Bone marrow (tissue), 2 donors: ENCODE data around the gene CD80.
A peak's percentile ranks its signal among the peaks of the same experiment; 100 is the strongest.

ENCODE experiments used
- DNase-seq, 2 donors: peaks; one replicate each; lab custom pipeline; 2025; lab: John Stamatoyannopoulos, UW

The CD80 gene

DNA sequence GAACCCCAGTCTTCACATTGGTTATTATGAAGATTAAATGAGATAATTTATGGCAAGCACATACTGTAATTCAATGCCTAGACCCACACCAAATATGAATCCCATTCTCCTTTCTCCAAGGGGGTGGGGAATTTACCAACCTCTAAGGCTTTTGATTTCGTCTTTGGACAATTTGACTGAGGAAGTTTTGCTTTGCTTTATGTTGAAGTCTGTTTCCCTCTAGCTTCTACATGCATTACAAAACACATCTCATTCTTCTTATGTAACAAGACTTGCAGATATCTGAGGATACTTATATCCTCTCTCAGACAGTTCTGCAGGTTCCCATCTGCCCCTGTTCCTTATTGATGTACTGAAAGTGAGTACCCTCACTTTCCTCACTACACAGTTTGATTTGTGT lies 12.2 kb downstream of the CD80 start:
- DNase-seq: no peak

DNA sequence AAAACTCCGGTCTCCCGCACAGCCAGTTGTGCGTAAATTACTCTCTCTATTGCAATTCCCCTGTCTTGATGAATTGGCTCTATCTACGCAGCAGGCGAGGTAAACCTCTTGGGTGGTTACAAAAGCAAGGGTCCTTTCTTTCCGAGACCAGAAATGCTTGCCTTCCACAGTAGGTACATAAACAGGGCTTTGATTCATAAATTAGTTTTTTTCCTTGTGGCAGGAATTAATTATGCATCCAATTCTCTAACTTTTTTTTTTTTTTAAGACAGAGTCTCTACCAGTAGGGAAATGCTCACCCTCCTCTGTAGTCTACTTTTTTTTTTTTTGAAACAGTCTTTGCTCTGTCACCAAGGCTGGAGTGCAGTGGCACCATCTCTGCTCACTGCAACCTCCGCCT lies 16.3 kb downstream of the CD80 start:
- DNase-seq: no peak

DNA sequence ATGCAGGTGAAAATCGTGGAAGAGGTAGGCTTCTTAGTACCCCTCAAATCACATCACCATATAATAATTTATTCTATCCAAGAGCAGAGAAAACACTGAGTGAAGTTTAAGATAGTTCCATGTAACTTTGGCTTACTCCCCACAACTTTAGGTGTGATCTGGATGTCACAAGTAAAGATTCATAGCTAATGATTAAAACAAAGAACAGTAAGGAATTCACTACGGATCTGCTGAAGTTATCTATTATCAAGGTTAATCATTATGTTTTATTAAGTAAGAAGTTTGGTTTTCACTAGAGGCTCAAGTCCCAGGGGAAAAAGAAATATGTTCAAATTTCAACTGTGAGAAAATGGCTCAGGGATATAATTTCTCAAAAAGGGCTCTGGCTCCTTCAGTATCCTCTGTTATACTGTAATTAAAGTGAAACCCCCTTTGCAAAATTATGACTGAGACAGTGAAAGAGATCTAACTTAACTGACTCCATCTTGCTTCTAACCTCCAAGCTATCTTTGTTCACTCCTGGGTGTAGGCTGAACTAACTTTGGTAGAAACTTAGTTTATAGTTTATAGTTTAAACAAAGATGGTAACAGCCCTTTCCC lies 17.1 kb downstream of the CD80 start:
- no peak for DNase-seq

DNA sequence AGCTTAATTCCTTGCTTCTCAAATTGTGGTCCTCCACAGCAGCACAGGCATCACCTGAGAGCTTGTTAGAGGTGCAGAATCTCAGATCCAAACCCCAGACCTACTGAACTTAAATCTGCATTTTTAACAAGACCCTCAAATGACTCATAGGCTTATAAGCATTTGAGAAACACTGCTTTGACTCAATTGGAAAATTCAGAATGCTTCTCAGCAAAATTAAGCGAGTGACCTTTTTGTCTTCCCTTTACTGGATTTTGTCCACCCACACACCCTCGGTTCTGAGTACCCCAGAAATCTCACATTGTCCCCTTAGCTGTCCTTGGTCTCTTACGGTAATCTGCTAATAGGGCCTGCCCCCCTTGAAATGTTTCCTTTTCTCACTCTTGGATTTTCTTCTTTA lies 17.9 kb downstream of the CD80 start:
- no peak for DNase-seq

DNA sequence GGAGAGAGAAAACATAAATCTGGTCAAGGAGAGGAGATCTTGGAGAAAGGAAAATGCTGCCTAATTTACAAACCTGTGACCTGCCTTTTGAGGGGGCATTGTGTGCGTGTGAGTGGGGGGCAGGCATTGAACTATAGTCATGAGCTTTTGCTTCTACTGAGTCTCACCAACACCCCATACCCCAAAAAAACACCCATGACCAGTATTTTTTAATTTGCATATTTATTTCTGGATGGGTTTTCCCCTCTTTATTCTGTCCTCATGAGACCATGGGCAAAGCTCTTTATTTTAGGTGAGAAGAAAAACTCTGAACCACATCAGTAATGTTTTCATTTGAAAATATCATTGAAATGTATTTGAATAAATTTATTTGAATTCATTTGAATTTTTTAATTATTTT lies 20.6 kb downstream of the CD80 start:
- DNase-seq: no peak

DNA sequence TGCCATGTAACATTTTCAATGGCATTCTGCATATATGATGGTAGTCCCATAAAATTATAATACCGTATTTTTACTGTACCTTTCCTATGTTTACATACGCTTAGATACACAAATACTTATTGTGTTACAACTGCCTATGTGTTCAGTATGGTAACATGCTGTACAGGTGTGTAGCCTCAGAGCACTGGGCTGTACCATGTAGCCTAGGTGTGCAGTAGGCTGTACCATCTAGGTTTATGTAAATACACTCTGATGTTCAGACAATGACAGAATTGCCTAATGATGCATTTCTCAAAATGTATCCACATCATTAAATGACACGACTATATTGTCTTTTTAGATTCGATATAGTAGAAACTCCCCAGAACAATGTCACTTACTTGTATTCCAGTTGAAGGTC lies 22.7 kb downstream of the CD80 start:
- DNase-seq: no peak

DNA sequence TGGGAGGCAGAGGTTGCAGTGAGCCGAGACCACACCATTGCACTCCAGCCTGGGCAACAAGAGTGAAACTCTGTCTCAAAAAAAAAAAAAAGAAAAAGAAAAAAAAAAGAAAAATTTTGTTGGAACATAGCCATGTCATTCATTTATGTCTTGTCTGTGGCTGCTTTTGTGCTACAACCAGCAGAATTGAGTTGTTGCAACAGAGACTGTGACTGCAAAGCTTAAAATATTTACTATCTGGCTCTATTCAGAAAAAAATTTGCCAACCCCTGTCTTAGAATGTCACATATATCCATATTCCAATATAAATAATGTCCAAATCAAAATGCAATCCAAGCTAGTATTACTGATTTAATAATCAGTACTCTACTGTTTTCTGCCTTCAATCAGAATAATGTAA lies 25.1 kb downstream of the CD80 start:
- DNase-seq: no peak

DNA sequence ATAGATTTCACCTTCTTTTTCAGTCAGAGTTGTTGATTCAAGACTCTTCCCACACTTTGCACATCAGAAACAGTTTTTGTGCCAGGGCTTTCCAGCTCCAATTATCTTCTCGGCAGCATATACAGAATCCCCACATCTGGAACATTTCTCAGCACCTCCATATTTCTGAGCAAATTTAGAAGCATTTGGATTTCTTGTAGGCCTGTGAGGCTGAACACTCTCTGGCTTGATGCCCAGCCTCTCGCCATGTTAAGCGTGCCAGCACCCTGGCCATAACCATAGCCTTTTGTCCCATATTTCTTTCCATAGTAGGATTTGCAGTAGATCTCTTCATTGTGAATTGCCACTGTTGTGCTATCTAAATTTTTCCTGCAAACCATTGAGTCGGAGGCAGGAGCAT lies 28.3 kb downstream of the CD80 start:
- no peak for DNase-seq

DNA sequence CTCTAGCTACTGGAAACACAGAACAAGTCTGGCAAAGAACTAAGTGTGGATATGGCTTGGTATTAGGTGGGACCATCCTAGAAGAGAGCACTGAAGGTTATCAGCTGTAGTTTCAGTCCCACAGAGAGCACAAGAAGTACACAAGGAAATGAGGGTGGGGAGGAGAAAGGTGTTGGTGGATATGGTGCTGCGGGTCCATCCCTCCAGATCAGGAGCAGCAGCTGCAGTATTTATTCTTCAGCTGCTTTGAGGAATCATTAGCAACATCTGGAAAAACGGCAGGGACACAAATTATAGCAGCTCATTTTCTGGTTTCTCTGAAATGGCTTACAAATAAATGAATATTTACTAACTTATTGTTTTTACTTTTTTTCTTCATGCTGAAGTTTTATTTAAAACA lies 29.0 kb downstream of the CD80 start:
- DNase-seq: no peak

DNA sequence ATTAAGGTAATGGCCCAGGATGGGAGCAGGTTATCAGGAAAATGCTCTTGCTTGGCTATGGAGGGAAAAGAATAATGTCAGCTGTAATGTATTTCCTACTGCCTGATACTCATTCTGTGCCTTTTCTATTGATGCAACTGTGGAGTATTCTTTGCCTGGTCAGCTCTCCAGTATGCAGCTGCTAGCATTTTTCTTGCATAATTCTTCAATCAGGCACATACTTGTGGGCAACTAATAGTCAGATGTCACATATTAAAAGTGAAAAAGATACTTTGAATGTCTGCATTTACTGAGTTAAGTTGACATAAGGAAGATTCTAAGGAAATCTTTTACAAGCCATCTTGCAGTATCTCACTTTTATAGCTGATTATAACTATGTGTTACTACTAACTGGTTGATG lies 29.5 kb downstream of the CD80 start:
- no peak for DNase-seq

DNA sequence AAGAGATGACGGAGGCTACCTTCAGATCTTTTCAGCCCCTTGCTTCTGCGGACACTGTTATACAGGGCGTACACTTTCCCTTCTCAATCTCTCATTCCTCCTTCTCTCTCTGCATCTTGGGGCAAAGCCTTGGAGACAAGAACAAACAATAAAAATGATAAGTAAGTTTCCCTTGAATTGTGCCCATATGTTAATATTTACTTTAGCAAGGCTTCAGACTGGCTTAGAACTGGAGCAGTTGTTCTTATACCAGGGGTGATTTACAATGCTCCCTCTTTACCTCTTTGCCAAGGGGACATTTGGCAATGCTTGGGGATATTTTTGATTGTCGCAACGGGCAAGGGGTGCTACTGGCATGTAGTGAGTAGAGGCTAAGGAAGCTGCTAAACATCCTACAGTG lies 31.7 kb downstream of the CD80 start:
- DNase-seq: no peak

DNA sequence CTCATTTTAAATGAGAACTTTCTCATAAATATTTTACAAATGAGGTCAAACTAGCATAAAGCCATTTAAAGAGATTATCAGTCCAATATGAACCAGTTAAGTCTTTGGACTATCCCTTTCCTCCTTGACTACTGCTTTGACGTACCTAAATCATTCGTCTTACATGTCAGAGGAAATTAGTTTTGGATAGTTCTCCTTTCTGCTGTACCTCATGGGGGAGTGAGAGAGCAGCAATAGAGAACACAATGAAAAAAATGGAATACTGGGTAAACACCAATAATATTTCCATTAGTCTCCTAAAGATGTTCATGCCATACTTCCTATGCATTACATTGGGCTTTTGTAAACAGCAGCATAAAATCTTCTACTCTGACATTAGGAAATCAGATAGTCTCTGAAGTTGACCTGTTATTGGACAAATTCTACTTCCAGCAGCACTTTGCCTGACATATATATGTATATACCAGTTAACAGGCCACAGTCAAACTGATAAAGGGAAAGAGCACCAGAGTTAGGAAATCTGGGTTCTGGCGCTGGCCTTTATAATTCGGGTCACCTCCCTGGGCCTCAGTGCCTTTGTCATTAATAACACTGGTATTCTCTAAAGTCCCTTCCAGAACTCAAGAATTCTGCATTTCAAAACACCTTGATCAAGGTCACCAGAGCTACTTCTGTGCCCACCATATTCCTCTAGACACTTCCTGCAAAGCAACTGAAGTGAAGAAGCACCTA lies 34.3 kb downstream of the CD80 start:
- no peak for DNase-seq

DNA sequence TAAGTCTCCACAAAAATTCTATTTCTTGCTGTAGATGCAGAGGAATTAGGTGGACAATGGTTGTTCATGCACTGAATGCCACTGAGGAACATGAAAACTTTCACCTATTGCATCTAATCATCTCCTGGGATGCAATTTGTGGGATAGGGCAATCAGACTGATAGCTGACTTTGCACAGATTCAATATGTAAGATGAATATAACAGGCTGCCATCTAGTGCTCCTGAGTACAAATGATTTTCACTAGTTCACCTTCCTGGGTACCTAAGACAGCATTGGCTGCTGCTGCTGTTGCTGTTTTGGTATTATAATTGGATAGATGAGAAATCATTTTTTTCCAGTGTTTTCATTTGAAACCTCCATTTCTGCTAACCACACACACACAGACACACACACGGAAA lies 41.4 kb downstream of the CD80 start:
- no peak for DNase-seq

DNA sequence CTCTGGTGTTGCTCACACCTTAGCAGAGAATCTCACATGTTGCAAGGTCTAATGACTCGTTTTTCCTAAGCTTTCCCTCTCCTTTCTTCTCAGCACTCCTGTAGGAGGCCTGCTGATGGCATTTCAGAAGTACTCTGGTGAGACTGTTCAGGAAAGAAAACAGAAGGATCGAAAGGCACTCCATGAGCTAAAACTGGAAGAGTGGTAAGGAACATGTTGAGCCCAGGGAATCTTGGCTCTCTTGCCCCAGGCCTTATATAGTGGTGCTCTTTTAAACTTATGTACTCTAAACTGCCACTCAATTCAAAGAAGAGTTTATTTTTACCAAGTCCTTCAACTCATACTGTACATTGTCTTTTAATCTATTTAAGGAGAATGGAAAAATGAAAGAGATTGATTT lies 42.3 kb downstream of the CD80 start:
- DNase-seq: no peak

DNA sequence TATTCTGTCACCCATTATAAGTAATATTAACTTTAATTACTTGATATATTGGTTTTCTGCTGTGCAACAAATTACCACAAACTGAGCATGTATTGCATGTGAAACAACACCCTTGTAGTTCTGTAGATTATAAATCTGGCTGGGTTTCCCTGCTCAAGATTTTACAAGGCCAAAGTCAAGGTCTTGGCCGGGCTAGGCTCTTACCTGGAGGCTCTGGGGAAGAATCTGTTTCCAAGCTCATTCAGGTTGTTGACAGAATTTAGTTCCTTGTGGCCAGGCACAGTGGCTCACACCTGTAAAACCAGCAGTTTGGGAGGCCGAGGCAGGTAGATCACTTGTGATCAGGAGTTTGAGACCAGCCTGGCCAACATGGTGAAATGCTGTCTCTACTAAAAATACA lies 44.8 kb downstream of the CD80 start:
- DNase-seq: no peak

DNA sequence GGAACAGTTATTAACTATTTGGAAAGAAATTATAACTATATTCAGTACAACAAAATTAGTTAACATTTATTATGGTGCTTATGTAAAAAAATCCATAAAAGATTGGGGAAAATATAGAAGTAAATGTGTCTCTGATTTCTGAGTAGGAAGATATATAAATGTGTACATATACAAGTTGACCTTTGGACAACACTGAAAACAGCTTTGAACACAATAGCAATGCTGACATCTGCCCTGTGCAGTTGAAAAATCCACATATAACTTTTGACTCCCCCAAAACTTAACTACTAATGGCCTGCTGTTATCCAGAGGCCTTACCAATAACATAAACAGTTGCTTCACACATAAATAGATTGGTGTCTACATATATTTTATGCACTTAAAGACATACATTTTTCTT lies 48.7 kb downstream of the CD80 start:
- no peak for DNase-seq

DNA sequence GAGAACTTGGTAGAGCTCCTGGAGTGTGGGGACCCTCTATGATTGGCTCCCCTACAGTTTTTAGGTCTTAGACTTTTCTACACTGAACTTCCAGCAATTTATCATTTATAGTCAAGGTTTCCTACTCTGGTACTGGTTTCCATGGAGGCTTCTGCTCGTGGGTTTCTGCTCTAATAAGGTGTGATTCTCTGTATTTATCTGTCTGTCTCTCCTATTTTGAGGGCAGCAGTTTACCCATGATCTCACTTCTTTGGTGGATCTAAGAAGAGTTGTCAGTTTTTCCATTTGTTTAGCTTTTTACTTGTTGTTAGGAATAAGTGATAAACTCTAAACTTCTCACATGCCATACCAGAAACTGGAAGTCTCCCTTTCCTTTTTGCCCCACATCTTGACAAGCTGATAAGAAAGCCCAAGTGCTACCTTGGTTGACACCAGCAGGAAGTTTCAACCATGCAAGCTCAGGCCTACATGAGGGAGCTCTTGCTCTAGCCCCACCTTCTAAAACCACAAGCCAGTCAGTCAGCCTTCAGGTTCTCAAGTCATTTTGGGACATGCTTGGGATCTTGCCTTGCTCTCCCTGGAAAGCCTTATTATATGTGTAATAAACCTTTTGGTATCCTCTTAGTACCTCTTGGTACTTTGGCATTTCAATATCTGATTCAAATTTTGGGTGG lies 51.1 kb downstream of the CD80 start:
- peak in 1 of 2 donors; percentile 6 for DNase-seq

DNA sequence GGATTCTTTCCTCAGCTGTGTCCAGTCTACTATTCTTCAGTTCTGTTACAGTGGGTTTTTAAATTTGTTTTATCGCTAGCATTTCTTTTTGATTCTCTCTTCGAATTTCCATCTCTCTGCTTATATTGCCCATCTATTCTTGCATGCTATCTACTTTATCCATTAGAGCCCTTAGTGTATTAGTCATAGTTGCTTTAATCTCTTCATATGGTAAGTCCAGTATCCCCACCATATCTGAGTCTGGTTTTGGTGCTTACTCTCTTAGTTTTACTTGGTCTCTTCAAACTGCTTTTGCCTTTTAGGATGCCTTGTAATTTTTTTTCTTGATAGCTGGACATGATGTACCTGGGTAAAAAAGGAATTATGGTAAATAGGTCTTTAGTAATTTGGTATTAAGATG lies 52.0 kb downstream of the CD80 start:
- no peak for DNase-seq

DNA sequence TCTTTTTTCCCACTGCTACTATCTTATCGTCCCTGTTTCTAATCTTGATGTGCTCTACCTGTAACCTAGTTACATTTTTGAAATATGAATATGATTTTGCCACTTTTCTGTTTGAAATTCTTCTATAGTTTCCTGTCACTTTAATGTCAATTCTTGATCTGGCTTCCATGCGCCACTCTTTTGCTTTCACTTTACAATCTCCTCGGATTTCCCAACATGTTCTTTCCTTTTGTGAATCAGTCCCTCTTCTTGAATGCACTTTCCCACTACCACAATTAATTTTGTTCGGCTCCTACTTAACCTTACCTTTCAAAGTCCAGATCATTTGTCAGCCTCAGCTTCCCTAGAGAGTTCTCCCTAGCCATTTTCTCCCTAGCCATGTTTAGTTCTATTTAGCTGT lies 52.8 kb downstream of the CD80 start:
- no peak for DNase-seq

DNA sequence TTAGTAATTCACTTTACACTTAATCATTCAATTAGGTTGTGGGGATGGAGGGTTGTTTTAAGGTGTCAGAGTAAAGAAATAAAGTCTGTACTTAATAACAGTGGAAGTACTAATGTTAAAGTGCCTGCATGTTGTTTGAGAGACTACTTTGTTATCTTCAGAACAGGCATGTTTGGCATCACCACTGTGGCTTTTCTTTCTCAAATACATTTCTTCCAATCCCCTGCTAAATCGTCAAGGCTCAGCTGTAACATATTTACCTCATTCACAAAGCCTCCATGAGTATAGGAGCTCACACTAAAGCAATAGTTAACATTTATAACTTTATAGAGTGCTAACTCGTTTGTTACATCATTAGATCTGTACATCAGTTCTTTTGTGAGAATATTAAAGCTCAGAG lies 58.5 kb downstream of the CD80 start:
- DNase-seq: no peak

DNA sequence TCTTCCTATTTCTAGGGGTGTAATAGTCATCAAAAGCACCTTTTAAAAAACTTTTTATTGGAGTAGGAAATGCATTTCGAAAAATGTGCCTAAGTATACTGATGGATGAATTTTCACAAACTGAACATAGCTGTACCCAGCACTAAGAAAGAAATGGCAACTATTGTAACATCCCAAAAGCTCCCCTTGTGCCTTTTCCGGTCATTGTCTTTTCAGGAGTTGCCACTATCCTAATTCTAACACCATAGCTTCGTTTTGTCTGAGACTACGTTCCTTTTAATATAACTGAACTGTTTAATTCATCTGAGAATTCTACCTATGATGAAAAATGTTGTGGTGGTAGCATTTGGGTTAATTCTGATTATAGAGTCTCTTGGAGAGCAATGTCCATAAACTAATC lies 59.1 kb downstream of the CD80 start:
- DNase-seq: no peak

DNA sequence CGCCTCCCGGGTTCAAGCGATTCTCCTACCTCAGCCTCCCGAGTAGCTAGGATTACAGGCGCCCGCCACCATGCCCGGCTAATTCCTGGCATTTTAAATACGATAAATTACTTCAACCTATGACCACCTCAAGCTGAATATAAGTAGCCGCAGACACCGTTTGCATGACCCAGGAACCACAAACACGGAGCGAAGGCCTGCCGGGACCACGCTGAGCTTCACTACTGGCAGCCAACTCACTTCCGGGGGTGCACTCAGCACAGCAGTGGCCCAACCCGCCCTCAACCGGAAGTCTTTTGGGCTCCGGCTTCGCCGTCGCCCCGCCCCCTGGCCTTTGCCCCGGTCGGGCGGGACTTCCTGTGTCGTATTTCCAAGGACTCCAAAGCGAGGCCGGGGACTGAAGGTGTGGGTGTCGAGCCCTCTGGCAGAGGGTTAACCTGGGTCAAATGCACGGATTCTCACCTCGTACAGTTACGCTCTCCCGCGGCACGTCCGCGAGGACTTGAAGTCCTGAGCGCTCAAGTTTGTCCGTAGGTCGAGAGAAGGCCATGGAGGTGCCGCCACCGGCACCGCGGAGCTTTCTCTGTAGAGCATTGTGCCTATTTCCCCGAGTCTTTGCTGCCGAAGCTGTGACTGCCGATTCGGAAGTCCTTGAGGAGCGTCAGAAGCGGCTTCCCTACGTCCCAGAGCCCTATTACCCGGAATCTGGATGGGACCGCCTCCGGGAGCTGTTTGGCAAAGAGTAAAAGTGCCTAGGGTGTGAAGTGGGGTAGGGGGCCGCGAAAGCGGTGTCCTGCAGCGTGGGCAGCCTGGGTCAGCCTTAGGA lies 61.0 kb downstream of the CD80 start, which contains the start of gene TIMMDC1:
Gene TIMMDC1, plus strand, starts transcription at position 362 of the 826 bp plus-strand sequence. Its CDS starts 187 bp downstream, at position 549.
- peak; percentile 80 to 91 for DNase-seq

DNA sequence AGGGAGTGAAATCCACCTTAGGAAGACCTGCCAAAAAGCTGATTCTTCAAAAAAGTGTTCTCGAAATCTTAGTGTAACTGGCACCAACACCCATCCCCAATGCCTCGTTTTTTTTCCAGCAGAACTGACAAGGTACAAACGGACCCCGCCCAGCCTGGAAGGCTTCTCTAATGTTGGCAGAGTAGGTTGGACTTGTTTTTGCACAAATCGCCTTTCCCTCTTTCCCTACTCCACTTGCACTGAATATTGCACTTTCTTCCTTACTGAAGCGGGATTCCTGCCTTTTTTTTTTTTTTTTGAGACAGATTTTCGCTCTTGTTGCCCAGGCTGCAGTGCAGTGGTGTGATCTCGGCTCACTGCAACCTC lies 61.6 kb downstream of the CD80 start:
- no peak for DNase-seq
